Measurements from ENCODE around the gene PLET1. TPM values are rescaled to one million over a fixed set of nuclear protein-coding genes. Genes with fewer than 3 reads are reported as not detected.

Gene PLET1
- total RNA-seq, 1 experiment from 2014 or later = not detected

GRCh38 chr11:112215621-112216020 lies 45.0 kb downstream of the PLET1 start:
- H3K23ac ChIP-seq (ENCODE audit: insufficient read length, low read depth, low read length) = no peak overlapping the region
- H3K4me2 ChIP-seq (ENCODE audit: insufficient read depth, insufficient read length, low read length) = no peak overlapping the region
- no peaks in the 10 kb centered on the region for H3K4me1 Mint-ChIP-seq
- H3K27me3 Mint-ChIP-seq (ENCODE audit: low read depth) = peaks cover 6% of the 10 kb centered on the region
- no peak overlapping the region for H3K27ac ChIP-seq (ENCODE audit: insufficient read length, low read depth, low read length)
- no peak overlapping the region for H4K5ac ChIP-seq (ENCODE audit: insufficient read length, low read depth, low read length)
- H4K20me1 ChIP-seq (ENCODE audit: control insufficient read depth, insufficient read depth, insufficient read length) = no peaks in the 10 kb centered on the region
- H2BK12ac ChIP-seq (ENCODE audit: insufficient read length, low read depth, low read length) = no peak overlapping the region
- no peak overlapping the region for H3K27ac Mint-ChIP-seq
- H2BK20ac ChIP-seq (ENCODE audit: low read depth, low read length, poor library complexity, severe bottlenecking) = no peak overlapping the region
- H2AFZ ChIP-seq (ENCODE audit: low read length) = no peak overlapping the region
- no peak overlapping the region for H4K8ac ChIP-seq (replicated peaks; ENCODE audit: insufficient read length, low read depth, low read length)
- no peak overlapping the region for H3K9ac ChIP-seq (ENCODE audit: extremely low read depth, insufficient read length, low read length)
- H3K18ac ChIP-seq (ENCODE audit: insufficient read length, low read depth, low read length) = no peak overlapping the region
- no peak overlapping the region for H3K56ac ChIP-seq (ENCODE audit: insufficient read length, low read depth, low read length)
- H3K9me3 ChIP-seq (ENCODE audit: control insufficient read depth, low read depth, low read length) = no peaks in the 10 kb centered on the region
- H3K4me3 Mint-ChIP-seq = no peak overlapping the region
- H3K36me3 Mint-ChIP-seq (ENCODE audit: insufficient read depth in 1 of 3, low read depth in 3 of 3) = no peaks in the 10 kb centered on the region
- no peak overlapping the region for H3T11ph ChIP-seq (ENCODE audit: low read length)
- H2BK120ac ChIP-seq (ENCODE audit: low read depth, low read length, poor library complexity, severe bottlenecking) = no peak overlapping the region
- H4K91ac ChIP-seq (ENCODE audit: insufficient read length, low read depth, low read length) = no peak overlapping the region
- no CpG with 5 or more reads among the region's 6 CpGs for WGBS (ENCODE audit: extremely low coverage, insufficient read length, low lambda C conversion rate)
- H3K79me2 ChIP-seq (ENCODE audit: insufficient read depth, low read length) = no peaks in the 10 kb centered on the region
- no peaks in the 10 kb centered on the region for H3K4me1 ChIP-seq (ENCODE audit: insufficient read depth, low read length)
- no peak overlapping the region for H2AK5ac ChIP-seq (ENCODE audit: insufficient read length, low read length)
- no peak overlapping the region for H2BK5ac ChIP-seq (ENCODE audit: insufficient read length, low read length)
- no peaks in the 10 kb centered on the region for H3K27me3 ChIP-seq (ENCODE audit: insufficient read depth, low read length)
- H3K79me1 ChIP-seq (ENCODE audit: insufficient read depth, low read depth, low read length, poor library complexity, severe bottlenecking) = no peaks in the 10 kb centered on the region
- no peaks in the 10 kb centered on the region for H3K23me2 ChIP-seq (ENCODE audit: insufficient read length, low read depth, low read length, poor library complexity, severe bottlenecking)
- H3K4ac ChIP-seq (ENCODE audit: low read depth, low read length) = no peak overlapping the region
- TF ChIP-seq CTCF (conservative IDR thresholded peaks at IDR 0.05) = no peak
- DNase-seq = no peak
- H3K9me3 Mint-ChIP-seq = no peaks in the 10 kb centered on the region
- H2BK15ac ChIP-seq (ENCODE audit: low read depth, low read length) = no peak overlapping the region
- H3K14ac ChIP-seq (ENCODE audit: insufficient read depth, low read length) = no peak overlapping the region
